Nephron progenitor cell (in vitro differentiated cells): Measurements from ENCODE around the gene RNF208.

Source experiments
- DNase-seq: peaks from one replicate; pipeline ENCODE4 v3.0.0; 2021
- H3K27ac Mint-ChIP-seq: 2 replicates; pipeline ENCODE4 v1.8.0; 2021; ENCODE audit warnings: mild to moderate bottlenecking, moderate library complexity, mixed read lengths
- H3K27me3 Mint-ChIP-seq: 2 replicates; pipeline ENCODE4 v1.8.0; 2021; ENCODE audit warnings: mild to moderate bottlenecking, low read depth, mixed read lengths; ENCODE audit not compliant: poor library complexity
- H3K36me3 Mint-ChIP-seq: 2 replicates; pipeline ENCODE4 v1.8.0; 2021; ENCODE audit warnings: low read depth, mixed read lengths
- H3K4me1 Mint-ChIP-seq: 2 replicates; pipeline ENCODE4 v1.8.0; 2021; ENCODE audit warnings: mixed read lengths
- H3K4me3 Mint-ChIP-seq: 2 replicates; pipeline ENCODE4 v1.8.0; 2021; ENCODE audit warnings: mild to moderate bottlenecking, moderate library complexity, mixed read lengths
- H3K9me3 Mint-ChIP-seq: 2 replicates; pipeline ENCODE4 v1.8.0; 2021; ENCODE audit warnings: mild to moderate bottlenecking, moderate library complexity, mixed read lengths
- TF ChIP-seq, protein P1 (sequence below): fragments of 200-600 bp; sonication (generic); IDR thresholded peaks from 2 replicates; pipeline ENCODE4 v1.5.0; 2021; ENCODE audit warnings: antibody characterized with exemption

RNF208 gene

GRCh38 chr9:137222190-137223077, at the start of gene RNF208:
RNF208 (minus strand) TSS chr9:137222240; CDS start chr9:137221212, 1,028 bp downstream.
- peaks cover 4% of the 10 kb centered on the region for H3K27me3 Mint-ChIP-seq
- H3K36me3 Mint-ChIP-seq = no peaks in the 10 kb centered on the region
- H3K27ac Mint-ChIP-seq = no peak within 1 kb of the TSS
- TF ChIP-seq, protein P1, sequence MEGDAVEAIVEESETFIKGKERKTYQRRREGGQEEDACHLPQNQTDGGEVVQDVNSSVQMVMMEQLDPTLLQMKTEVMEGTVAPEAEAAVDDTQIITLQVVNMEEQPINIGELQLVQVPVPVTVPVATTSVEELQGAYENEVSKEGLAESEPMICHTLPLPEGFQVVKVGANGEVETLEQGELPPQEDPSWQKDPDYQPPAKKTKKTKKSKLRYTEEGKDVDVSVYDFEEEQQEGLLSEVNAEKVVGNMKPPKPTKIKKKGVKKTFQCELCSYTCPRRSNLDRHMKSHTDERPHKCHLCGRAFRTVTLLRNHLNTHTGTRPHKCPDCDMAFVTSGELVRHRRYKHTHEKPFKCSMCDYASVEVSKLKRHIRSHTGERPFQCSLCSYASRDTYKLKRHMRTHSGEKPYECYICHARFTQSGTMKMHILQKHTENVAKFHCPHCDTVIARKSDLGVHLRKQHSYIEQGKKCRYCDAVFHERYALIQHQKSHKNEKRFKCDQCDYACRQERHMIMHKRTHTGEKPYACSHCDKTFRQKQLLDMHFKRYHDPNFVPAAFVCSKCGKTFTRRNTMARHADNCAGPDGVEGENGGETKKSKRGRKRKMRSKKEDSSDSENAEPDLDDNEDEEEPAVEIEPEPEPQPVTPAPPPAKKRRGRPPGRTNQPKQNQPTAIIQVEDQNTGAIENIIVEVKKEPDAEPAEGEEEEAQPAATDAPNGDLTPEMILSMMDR = no peak
- peak; percentile 55 for DNase-seq
- H3K4me1 Mint-ChIP-seq = peaks cover 5% of the 10 kb centered on the region
- H3K9me3 Mint-ChIP-seq = no peaks in the 10 kb centered on the region
- H3K4me3 Mint-ChIP-seq = peak within 1 kb of the TSS; percentile 75

- Mint-ChIP-seq H3K9me3 (no peaks in the 10 kb centered on the region), H3K27me3 (no peaks in the 10 kb centered on the region), H3K4me3 (no peak overlapping the region), H3K4me1 (peaks cover 28% of the 10 kb centered on the region), H3K27ac (no peak overlapping the region), H3K36me3 (peaks cover 28% of the 10 kb centered on the region)
- no peak for DNase-seq
- TF ChIP-seq, protein P1 = no peak
These were observed 49.6 kb upstream of the RNF208 start for GRCh38 chr9:137271696-137272076.

DNA sequence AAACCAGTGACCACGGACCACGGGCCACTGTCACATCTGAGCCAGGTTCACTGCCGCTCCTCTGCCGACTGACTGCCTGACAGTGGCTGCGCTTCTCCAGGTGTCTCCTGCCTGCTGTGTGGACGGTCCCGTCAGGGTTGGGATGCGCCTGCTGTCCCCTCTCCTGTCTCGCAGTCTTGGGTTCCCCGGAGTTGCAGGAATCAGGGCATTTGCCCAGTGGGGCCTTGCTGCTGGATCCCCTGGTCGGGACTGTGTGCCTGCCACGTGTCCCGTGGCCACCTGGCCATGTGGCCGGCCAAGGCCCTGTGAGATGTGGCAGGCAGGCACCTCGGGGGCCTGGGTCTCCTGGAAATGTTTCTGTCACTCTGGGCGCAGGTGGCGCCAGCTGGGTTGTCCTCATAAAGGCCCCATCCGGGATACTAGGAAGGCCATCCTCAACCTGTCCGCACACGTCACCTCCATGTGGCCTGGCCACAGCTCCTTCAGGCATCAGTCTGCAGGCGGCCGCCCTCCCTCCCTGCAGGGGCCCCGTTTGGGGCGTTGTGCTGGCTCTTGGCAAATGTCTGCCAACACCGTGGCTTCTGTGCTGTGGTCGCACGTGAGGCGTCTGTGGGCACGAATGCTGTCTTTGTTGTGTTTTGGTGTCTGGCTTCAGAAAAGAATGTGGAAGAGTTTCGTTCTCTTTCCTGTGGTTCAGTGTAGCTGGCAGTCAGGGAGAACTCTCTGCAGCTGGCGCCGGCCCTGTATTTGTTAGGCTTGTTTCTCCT, 49.1 kb upstream of the RNF208 start:
- no peak for DNase-seq
- H3K9me3 Mint-ChIP-seq = no peaks in the 10 kb centered on the region
- no peak overlapping the region for H3K4me3 Mint-ChIP-seq
- H3K27me3 Mint-ChIP-seq = no peaks in the 10 kb centered on the region
- peaks cover 28% of the 10 kb centered on the region for H3K36me3 Mint-ChIP-seq
- TF ChIP-seq, protein P1 = no peak
- H3K4me1 Mint-ChIP-seq = peaks cover 25% of the 10 kb centered on the region
- H3K27ac Mint-ChIP-seq = no peak overlapping the region

DNA sequence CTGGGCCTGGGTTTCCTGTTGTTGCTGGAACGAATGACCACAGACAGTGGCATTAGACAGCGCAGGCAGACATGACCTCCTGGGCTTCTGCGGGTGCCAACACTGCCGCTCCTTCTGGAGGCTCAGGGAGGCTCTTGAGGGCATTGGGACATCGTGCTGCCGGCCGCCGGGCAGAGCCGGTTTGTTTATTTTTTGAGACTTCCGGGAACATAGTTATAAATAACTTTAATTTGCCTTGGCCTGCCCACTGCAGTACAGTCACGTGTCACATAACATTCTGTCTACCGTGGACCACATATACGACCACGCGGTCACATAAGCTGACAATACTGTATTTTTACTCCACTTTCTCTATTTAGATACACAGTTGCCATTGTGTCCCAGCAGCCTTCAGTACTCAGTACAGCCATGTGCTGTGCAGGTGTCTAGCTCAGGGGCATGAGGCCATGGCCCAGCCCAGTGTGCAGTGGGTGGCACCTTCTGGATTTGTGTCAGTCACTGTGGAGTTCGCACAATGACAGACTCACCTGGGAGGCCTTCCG, 47.3 kb upstream of the RNF208 start:
- no peaks in the 10 kb centered on the region for H3K9me3 Mint-ChIP-seq
- peaks cover 8% of the 10 kb centered on the region for H3K4me1 Mint-ChIP-seq
- no peak for DNase-seq
- TF ChIP-seq, protein P1 = no peak
- H3K36me3 Mint-ChIP-seq = peaks cover 28% of the 10 kb centered on the region
- H3K27me3 Mint-ChIP-seq = no peaks in the 10 kb centered on the region
- H3K27ac Mint-ChIP-seq = peak overlapping the region; percentile 61
- H3K4me3 Mint-ChIP-seq = no peak overlapping the region

GRCh38 chr9:137268538-137269201, 46.6 kb upstream of the RNF208 start:
- H3K27ac Mint-ChIP-seq = peak overlapping the region; percentile 85
- no peaks in the 10 kb centered on the region for H3K27me3 Mint-ChIP-seq
- no peaks in the 10 kb centered on the region for H3K9me3 Mint-ChIP-seq
- peaks cover 26% of the 10 kb centered on the region for H3K36me3 Mint-ChIP-seq
- H3K4me1 Mint-ChIP-seq = peaks cover 7% of the 10 kb centered on the region
- TF ChIP-seq, protein P1 = no peak
- no peak overlapping the region for H3K4me3 Mint-ChIP-seq
- no peak for DNase-seq
